Measurements from ENCODE around the gene METTL9.
"Not testable (repeated sequence)": the region's sequence is repeated elsewhere in the genome, so short reads cannot be mapped to it uniquely, and the experiment has no call there.

The METTL9 gene

DNA sequence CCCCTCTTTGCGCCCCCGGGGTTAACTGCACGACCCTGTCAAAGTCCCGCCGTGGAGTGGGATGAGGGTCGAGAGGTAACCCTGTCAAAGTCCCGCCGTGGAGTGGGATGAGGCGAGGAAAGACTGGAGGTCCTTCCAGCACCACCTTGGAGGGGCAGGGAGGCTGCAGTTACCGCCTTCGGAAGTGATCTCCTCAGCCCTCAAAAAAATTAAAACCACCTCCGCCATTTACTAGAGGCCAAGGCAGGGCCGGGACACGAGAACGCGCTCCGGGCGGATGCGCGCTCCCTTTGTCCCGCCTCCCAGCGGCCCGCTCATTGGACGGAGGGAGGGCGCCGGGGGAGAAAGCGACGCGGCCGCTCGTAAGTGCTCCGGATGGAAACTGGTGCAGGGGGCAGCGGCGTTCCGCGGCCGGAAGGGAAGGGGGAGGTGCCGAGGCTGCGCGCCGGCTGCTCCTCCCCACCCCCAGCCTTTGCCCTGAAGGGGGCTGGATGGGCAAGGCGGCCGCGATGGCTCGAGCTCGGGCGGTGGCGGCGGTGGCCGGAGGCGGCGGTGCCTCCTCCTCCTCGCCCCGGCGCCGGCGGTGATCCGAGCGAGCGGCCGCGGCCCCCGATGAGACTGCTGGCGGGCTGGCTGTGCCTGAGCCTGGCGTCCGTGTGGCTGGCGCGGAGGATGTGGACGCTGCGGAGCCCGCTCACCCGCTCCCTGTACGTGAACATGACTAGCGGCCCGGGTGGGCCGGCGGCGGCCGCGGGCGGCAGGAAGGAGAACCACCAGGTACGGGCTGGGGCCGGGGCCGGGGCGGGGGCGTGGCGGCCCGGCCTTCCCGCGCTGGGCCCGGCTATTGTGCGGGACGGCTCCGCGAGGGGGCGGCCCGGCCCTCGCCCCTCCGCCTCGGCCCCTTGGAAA, at the start of gene METTL9:
TSS of gene METTL9 (plus strand) at position 456 of the 909 bp plus-strand sequence. CDS start at position 613, 157 bp downstream.
- DNase-seq (ENCODE audit: low read depth), result peak; percentile 92

- not testable (repeated sequence) for DNase-seq (ENCODE audit: low read depth)
These were observed 49.4 kb upstream of the METTL9 start for GRCh38 chr16:21549975-21550374.

DNA sequence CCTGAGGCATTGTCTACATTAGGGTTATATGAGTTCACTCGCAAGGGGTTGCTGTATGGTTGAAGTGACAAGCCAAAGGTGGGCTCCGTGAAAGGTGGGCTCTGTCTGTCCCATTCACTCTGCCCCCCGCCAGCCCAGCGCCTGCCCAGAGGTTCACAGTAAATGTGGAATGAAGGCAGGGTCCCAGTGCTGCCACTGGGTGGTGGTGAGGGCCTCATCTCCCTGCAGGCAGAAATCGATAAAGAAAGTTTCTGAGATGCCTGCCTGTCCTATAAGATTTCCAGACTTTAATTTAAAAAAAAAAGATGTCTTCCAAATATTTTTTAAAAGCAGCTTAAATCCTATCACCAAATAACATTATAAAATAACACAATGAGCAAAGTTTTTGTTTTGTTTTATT, 48.9 kb upstream of the METTL9 start:
- DNase-seq (ENCODE audit: low read depth), result not testable (repeated sequence)

- DNase-seq (ENCODE audit: low read depth), result not testable (repeated sequence)
These were observed 48.3 kb upstream of the METTL9 start for GRCh38 chr16:21551076-21551475.

DNA sequence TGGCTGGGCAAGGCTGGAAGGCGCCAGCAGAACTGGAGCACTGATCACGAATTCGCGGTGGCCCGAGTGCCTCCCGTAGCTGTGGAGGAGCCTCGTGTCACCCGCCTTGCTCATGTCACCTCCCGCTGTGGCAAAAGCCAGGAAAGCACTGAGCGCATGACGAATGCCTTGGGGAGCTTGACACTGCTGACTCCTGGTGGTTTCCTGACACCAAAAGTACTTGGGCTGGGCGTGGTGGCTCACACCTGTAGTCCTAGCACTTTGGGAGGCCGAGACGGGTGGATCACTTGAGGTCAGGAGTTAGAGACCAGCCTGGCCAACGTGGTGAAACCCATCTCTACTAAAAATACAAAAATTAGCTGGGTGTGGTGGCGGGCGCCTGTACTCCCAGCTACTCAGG, 47.8 kb upstream of the METTL9 start:
- not testable (repeated sequence) for DNase-seq (ENCODE audit: low read depth)

DNA sequence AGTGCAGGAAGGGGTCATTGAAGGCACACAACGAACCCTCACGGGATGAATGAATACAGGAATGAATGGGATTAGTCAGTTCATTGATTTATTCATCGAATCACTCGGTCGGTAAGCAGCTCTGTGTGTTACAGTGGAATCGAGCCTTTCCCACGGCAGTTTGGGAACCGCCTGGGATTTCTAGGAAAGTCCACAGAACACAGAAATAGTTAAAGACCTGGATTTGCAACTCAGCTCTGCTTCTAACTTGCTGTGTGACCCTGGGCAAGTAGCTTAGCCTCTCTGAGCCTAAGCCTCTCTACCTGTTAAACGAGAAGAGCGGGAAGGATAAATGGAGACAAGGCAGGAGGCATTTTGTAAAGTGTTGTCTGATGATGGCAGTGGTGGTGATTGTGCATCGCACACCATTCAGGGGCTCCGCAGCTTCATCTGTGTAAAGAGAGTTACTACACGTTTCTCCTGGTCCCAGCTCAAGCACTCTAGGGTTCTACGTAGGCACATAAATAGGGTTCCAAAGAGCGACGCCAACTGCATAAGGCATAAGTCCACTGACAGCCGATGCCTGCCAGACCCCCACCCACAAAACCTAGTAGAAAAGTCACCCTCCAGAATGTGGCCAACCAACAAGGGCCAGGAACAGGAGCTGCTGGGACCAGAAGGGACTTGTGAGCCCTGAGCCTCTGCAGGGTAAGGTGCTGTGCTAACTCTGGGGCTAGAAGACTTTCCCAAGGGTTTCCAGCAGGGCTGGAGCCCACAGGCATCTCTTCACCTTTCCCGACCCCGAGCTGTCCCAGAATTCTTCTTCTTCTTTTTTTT, 45.7 kb upstream of the METTL9 start:
- DNase-seq (ENCODE audit: low read depth), result not testable (repeated sequence)

GRCh38 chr16:21554795-21555585, 44.4 kb upstream of the METTL9 start:
- DNase-seq (ENCODE audit: low read depth), result peak; percentile 85

DNA sequence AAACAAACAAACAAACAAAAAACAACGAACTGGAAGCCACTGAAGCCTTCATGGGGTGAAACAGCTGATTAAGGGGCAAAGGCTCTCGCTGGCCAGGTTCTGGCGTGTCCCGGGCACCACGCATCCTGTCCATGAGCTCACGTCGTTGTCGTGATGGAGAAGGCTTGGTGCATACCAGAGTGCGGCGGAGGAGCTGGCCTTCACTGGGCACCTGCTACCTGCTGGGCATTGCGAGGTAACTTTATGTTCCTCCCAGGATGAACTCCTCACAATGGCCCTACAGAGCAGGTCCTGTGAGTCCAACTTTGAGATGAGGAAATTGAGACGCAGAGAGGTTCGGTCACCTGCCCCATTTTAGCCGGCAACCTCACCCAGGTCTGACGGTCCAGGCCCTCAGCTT, 43.8 kb upstream of the METTL9 start:
- DNase-seq (ENCODE audit: low read depth), result not testable (repeated sequence)

DNA sequence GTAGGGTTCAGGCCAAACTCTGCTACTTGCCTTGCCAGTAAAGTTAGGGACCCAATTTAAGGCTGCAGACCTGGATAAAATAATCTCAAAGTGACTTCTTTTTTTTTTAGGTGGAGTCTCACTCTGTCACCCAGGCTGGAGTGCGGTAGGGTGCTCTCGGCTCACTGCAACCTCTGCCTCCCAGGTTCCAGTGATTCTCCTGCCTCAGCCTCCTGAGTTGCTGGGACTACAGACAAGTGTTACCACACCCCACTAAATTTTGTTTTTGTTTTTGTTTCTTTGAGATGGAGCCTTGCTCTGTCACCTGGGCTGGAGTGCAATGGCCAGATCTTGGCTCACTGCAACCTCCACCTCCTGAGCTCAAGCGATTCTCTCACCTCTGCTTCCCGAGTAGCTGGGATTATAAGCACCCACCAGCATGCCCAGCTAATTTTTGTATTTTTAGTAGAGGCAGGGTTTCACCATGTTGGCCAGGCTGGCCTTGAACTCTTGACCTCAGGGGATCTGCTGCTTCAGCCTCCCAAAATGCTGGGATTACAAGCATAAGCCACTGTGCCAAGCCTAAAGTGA, 43.3 kb upstream of the METTL9 start:
- DNase-seq (ENCODE audit: low read depth), result not testable (repeated sequence)

DNA sequence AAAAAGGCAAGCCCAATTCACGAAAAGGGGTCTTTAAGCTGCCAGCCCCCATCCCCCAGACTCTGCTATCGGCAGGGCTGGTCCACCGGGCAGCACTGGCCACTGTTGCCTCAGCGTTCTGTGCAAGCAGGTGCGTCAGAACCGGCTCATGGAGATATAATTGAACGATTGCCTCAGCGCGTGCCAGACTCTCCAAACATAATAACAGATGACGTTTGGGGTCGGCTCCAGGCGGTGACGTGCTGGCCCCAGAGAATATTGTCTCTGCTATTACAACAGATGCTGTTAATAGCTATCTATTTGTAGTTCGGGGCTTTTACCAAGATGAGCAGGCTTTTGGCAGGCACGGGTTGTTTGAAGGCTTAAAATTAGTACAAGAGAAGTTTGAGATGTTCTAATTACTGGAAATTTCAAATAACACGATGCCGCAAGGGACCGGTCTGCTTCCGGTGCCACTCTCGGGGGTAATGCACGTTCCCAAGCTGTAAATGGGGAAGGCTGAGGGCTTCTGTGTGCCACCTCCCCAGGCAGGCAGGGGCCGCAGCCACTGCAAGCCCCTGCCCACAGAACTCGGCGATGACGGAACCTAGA, 42.6 kb upstream of the METTL9 start:
- not testable (repeated sequence) for DNase-seq (ENCODE audit: low read depth)

DNA sequence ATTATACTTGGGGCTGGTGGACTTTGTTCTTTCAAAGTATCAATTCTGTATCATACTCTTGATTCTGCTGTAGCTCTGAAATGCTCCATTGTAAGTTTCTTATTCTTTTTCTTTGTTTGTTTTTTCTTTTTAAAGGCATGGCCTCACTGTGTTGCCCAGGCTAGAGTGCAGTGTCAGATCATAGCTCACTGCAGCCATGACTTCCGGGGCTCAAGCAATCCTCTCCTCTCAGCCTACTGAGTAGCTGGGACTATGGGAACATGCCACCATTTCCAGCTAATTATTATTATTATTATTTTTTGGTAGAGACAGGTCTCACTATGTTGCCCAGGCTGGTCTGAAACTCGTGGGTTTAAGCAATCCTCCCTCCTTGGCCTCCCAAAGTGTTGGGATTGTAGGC, 38.9 kb upstream of the METTL9 start:
- no peak for DNase-seq (ENCODE audit: low read depth)

DNA sequence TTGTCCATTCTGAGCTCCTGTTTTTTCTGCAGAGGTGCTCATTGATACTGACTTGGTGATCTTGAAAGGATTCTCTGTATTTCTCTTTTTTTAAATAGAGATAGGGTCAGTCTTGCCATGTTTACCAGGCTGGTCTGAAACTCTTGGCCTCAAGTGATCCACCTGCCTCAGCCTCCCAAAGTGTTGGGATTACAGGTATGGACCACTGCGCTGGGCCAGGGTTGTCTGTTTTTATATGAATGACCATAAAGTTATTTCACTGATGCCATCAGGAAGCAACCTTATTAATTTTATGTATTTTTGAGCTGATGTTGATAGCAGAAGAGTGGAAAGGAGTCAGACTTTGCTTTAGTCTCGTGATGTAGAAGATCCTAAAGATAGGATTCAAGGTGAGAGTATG, 35.7 kb upstream of the METTL9 start:
- no peak for DNase-seq (ENCODE audit: low read depth)

- DNase-seq (ENCODE audit: low read depth), result not testable (repeated sequence)
These were observed 35.0 kb upstream of the METTL9 start for GRCh38 chr16:21564367-21564766.

DNA sequence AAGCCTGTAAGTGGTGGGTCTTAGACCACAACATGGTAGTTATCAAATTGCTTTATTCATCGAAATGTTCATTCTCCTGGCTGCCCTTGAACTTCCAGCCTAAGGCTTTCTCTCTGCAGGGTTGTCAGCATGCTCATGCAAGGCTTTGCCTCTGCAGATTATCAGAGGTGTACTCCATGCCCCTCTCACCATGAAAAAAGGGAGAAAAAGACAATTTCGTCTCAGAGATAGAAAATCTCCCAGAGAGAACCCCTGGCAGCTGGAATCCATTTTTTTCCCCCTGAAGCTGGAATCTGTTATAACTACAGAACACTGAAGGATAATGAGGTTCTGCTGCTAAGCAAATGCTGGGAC, 33.9 kb upstream of the METTL9 start:
- DNase-seq (ENCODE audit: low read depth), result no peak

- no peak for DNase-seq (ENCODE audit: low read depth)
These were observed 33.3 kb upstream of the METTL9 start for GRCh38 chr16:21565861-21566669.

GRCh38 chr16:21566891-21567414, 32.4 kb upstream of the METTL9 start:
- no peak for DNase-seq (ENCODE audit: low read depth)

DNA sequence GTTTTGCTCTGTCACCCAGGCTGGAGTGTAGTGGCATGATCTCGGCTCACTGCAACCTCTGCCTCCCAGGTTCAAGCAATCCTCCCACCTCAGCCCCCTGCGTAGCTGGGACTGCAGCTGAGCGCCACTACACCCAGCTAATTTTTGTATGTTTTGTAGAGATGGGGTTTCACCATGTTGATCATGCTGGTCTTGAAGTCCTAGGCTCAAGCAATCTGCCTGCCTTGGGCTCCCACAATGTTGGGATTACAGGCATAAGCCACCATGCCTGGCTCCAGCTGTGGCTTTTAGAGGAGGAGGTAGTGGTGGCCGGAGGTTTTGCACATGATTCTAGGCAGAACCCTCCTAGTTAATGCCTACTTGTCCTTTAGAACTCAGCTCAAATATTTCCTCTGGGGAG, 31.9 kb upstream of the METTL9 start:
- not testable (repeated sequence) for DNase-seq (ENCODE audit: low read depth)

DNA sequence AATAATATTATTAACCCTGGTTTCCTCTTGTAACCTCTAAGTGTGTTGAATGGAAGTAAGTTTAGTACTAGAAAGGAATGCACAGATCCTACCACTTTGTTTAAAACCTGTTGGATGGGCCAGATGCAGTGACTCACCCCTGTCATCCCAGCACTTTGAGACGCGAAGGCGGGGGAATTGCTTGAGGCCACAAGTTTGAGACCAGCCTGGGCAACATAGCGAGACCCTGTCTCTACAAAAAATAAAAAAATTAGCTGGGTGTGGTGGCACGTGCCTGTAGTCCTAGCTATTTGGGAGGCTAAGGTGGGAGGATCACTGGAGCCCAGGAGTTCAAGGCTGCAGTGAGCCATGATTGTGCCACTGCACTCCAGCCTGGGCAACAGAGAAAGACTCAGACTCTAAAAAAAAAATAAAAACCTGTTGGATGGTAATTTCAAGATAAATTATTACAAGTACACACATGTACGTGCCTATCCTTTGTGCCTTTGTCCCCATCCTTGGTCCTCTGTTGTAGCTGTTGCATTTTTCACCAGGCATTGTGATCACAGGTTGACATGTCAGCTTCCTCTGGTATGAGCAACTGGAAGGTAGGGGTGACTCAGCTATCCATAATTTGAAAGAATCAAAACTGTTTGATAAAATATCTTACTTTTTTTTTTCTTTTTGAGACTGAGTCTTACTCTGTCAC, 30.7 kb upstream of the METTL9 start:
- no peak for DNase-seq (ENCODE audit: low read depth)

- DNase-seq (ENCODE audit: low read depth), result no peak
These were observed 28.7 kb upstream of the METTL9 start for GRCh38 chr16:21570676-21571017.

DNA sequence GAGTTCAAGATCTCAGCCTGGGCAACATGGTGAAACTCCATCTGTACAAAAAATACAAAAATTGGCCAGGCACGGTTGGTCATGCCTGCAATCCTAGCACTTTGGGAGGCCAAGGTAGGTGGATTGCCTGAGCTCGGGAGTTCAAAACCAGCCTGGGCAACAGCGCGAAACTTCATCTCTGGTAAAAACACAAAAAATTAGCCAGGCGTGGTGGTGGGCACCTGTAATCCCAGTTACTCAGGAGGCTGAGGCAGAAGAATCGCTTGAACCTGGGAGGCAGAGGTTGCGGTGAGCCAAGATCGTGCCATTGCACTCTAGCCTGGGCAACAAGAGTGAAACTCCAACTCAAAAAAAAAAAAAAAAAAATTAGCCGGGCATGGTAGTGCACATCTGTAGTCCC, 25.9 kb upstream of the METTL9 start:
- DNase-seq (ENCODE audit: low read depth), result not testable (repeated sequence)

Data from stimulated activated CD8-positive, alpha-beta memory T cell treated with anti-CD3 and anti-CD28 coated beads, Interleukin-12 subunit alpha, Interleukin-12 subunit beta, amount 100 ng/mL, for 4 hours (primary cell).